ENCODE results near the gene SLC30A10. TPM values are rescaled to one million over a fixed set of nuclear protein-coding genes. Genes with fewer than 3 reads are reported as not detected.
"Not testable (repeated sequence)": the region's sequence is repeated elsewhere in the genome, so short reads cannot be mapped to it uniquely, and the experiment has no call there.

Gene SLC30A10
- total and polyA plus RNA-seq, 2 donors from 2014 or later = not detected

DNA sequence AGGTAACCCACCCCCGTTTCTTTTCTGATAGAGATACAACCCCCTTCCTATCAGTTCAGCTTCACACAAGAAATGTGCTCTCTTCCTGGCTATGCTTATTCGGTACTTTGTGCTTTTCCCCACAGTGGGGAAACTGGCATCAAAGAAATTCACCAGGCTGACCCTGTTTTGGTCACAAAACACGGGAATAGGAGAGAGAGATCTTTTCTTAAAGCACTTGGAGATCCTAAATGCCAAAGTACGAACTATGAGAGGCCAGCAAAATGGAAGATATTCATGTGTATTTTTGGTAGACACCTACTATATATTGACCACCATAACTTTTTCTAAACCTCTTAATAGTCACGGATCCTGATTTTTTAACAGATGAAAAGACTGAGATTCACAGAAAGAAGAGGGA lies 30.0 kb downstream of the SLC30A10 start:
- Histone ChIP-seq H3K27ac (ENCODE audit: low read depth in 2 of 2, low read length in 2 of 2) (no peak overlapping the region), H3K36me3 (ENCODE audit: control insufficient read depth in 2 of 3, insufficient read depth in 3 of 3, low read length in 3 of 3) (no peaks in the 10 kb centered on the region), H3K4me1 (ENCODE audit: control insufficient read depth in 2 of 3, insufficient read depth in 2 of 3, low read depth in 1 of 3, low read length in 3 of 3) (no peaks in the 10 kb centered on the region), H3K27me3 (ENCODE audit: control insufficient read depth, insufficient read depth, low read length) (no peaks in the 10 kb centered on the region), H3K9ac (ENCODE audit: low read length in 3 of 3) (no peak overlapping the region), H3K4me3 (ENCODE audit: low read length in 3 of 3) (no peak overlapping the region), H3K9me3 (ENCODE audit: control insufficient read depth in 2 of 3, insufficient read depth in 1 of 3, low read length in 3 of 3) (no peaks in the 10 kb centered on the region)
- DNase-seq (no peak), FAIRE-seq (no peak)
- TF ChIP-seq, protein P1, sequence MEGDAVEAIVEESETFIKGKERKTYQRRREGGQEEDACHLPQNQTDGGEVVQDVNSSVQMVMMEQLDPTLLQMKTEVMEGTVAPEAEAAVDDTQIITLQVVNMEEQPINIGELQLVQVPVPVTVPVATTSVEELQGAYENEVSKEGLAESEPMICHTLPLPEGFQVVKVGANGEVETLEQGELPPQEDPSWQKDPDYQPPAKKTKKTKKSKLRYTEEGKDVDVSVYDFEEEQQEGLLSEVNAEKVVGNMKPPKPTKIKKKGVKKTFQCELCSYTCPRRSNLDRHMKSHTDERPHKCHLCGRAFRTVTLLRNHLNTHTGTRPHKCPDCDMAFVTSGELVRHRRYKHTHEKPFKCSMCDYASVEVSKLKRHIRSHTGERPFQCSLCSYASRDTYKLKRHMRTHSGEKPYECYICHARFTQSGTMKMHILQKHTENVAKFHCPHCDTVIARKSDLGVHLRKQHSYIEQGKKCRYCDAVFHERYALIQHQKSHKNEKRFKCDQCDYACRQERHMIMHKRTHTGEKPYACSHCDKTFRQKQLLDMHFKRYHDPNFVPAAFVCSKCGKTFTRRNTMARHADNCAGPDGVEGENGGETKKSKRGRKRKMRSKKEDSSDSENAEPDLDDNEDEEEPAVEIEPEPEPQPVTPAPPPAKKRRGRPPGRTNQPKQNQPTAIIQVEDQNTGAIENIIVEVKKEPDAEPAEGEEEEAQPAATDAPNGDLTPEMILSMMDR (IDR thresholded peaks at IDR 0.05; ENCODE audit: borderline replicate concordance, extremely low read depth, insufficient read depth) = no peak
- intact Hi-C loops (cut with DNase I) = no loop called here

DNA sequence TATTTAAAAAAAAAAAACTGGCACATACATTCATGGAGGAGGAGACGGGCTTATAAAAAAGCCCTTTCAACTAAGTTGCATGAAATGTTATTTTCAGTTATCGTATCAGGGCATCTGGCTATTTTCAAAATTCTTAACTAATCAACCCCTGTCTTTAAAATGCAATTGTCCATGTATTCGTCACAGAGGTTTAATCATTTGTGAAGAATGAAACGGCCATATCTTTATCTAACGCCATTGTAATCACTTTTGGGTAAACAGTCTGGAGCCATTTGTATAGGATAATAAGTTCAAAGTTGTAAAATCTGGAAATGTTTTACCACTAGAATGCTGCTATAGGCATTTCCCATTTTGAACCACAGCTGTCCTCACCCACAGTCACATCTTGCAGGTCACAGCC lies 30.4 kb downstream of the SLC30A10 start:
- no peaks in the 10 kb centered on the region for H3K4me1 ChIP-seq (ENCODE audit: control insufficient read depth in 2 of 3, insufficient read depth in 2 of 3, low read depth in 1 of 3, low read length in 3 of 3)
- DNase-seq (no peak), FAIRE-seq (no peak)
- no peaks in the 10 kb centered on the region for H3K36me3 ChIP-seq (ENCODE audit: control insufficient read depth in 2 of 3, insufficient read depth in 3 of 3, low read length in 3 of 3)
- H3K4me3 ChIP-seq (ENCODE audit: low read length in 3 of 3) = no peak overlapping the region
- TF ChIP-seq, protein P1 (IDR thresholded peaks at IDR 0.05; ENCODE audit: borderline replicate concordance, extremely low read depth, insufficient read depth) = no peak
- H3K9me3 ChIP-seq (ENCODE audit: control insufficient read depth in 2 of 3, insufficient read depth in 1 of 3, low read length in 3 of 3) = no peaks in the 10 kb centered on the region
- H3K27me3 ChIP-seq (ENCODE audit: control insufficient read depth, insufficient read depth, low read length) = no peaks in the 10 kb centered on the region
- H3K27ac ChIP-seq (ENCODE audit: low read depth in 2 of 2, low read length in 2 of 2) = no peak overlapping the region
- intact Hi-C loops (cut with DNase I) = no loop called here
- H3K9ac ChIP-seq (ENCODE audit: low read length in 3 of 3) = no peak overlapping the region

DNA sequence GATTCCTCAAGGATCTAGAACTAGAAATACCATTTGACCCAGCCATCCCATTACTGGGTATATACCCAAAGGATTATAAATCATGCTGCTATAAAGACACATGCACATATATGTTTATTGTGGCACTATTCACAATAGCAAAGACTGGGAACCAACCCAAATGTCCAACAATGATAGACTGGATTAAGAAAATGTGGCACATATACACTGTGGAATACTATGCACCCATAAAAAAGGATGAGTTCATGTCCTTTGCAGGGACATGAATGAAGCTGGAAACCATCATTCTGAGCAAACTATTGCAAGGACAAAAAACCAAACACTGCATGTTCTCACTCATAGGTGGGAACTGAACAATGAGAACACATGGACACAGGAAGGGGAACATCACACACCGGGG lies 36.1 kb downstream of the SLC30A10 start:
- intact Hi-C loops (cut with DNase I); H3K9me3 ChIP-seq (ENCODE audit: control insufficient read depth in 2 of 3, insufficient read depth in 1 of 3, low read length in 3 of 3); FAIRE-seq; H3K4me3 ChIP-seq (ENCODE audit: low read length in 3 of 3); H3K9ac ChIP-seq (ENCODE audit: low read length in 3 of 3); H3K27ac ChIP-seq (ENCODE audit: low read depth in 2 of 2, low read length in 2 of 2); H3K4me1 ChIP-seq (ENCODE audit: control insufficient read depth in 2 of 3, insufficient read depth in 2 of 3, low read depth in 1 of 3, low read length in 3 of 3); H3K36me3 ChIP-seq (ENCODE audit: control insufficient read depth in 2 of 3, insufficient read depth in 3 of 3, low read length in 3 of 3); DNase-seq; H3K27me3 ChIP-seq (ENCODE audit: control insufficient read depth, insufficient read depth, low read length): not testable (repeated sequence)

DNA sequence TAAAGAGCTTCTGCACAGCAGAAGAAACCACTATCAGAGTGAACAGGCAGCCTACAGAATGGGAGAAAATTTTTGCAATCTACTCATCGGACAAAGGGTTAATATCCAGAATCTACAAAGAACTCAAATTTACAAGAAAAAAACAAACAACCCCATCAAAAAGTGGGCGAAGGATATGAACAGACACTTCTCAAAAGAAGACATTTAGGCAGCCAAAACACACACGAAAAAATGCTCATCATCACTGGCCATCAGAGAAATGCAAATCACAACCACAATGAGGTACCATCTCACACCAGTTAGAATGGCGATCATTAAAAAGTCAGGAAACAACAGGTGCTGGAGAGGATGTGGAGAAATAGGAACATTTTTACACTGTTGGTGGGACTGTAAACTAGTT lies 36.5 kb downstream of the SLC30A10 start:
- H3K9ac ChIP-seq (ENCODE audit: low read length in 3 of 3); H3K4me1 ChIP-seq (ENCODE audit: control insufficient read depth in 2 of 3, insufficient read depth in 2 of 3, low read depth in 1 of 3, low read length in 3 of 3); H3K9me3 ChIP-seq (ENCODE audit: control insufficient read depth in 2 of 3, insufficient read depth in 1 of 3, low read length in 3 of 3); H3K4me3 ChIP-seq (ENCODE audit: low read length in 3 of 3); H3K27ac ChIP-seq (ENCODE audit: low read depth in 2 of 2, low read length in 2 of 2); H3K27me3 ChIP-seq (ENCODE audit: control insufficient read depth, insufficient read depth, low read length); H3K36me3 ChIP-seq (ENCODE audit: control insufficient read depth in 2 of 3, insufficient read depth in 3 of 3, low read length in 3 of 3); FAIRE-seq; DNase-seq; intact Hi-C loops (cut with DNase I): not testable (repeated sequence)

DNA sequence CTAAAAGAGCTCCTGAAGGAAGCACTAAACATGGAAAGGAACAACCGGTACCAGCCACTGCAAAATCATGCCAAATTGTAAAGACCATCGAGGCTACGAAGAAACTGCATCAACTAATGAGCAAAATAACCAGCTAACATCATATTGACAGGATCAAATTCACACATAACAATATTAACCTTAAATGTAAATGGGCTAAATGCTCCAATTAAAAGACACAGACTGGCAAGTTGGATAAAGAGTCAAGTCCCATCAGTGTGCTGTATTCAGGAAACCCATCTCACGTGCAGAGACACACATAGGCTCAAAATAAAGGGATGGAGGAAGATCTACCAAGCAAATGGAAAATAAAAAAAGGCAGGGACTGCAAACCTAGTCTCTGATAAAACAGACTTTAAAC lies 39.7 kb downstream of the SLC30A10 start:
- H3K4me3 ChIP-seq (ENCODE audit: low read length in 3 of 3); intact Hi-C loops (cut with DNase I); FAIRE-seq; DNase-seq; H3K27ac ChIP-seq (ENCODE audit: low read depth in 2 of 2, low read length in 2 of 2); H3K27me3 ChIP-seq (ENCODE audit: control insufficient read depth, insufficient read depth, low read length); H3K4me1 ChIP-seq (ENCODE audit: control insufficient read depth in 2 of 3, insufficient read depth in 2 of 3, low read depth in 1 of 3, low read length in 3 of 3); H3K36me3 ChIP-seq (ENCODE audit: control insufficient read depth in 2 of 3, insufficient read depth in 3 of 3, low read length in 3 of 3); H3K9ac ChIP-seq (ENCODE audit: low read length in 3 of 3); H3K9me3 ChIP-seq (ENCODE audit: control insufficient read depth in 2 of 3, insufficient read depth in 1 of 3, low read length in 3 of 3): not testable (repeated sequence)
